Skeletal muscle cell (primary cell): ENCODE results near the gene NLN.
A peak's percentile ranks its signal among the peaks of the same experiment; 100 is the strongest.
"Not testable (repeated sequence)": the region's sequence is repeated elsewhere in the genome, so short reads cannot be mapped to it uniquely, and the experiment has no call there.

Source experiments
- DNase-seq: peaks from one replicate; pipeline ENCODE4 v3.0.0-alpha.2; 2010; ENCODE audit warnings: low read depth
- H3K4me3 ChIP-seq: 2 replicates; pipeline ENCODE4 v1.5.1; 2011; ENCODE audit warnings: low read depth, mild to moderate bottlenecking, control low read depth, low read length, moderate library complexity

NLN gene

GRCh38 chr5:65728218-65728617 is 6.2 kb downstream of the NLN start:
- no peak for DNase-seq
- no peak overlapping the region for H3K4me3 ChIP-seq

GRCh38 chr5:65730910-65731309 is 8.9 kb downstream of the NLN start:
- no peak overlapping the region for H3K4me3 ChIP-seq
- no peak for DNase-seq

GRCh38 chr5:65732046-65732445 is 10.0 kb downstream of the NLN start:
- DNase-seq, H3K4me3 ChIP-seq: not testable (repeated sequence)

GRCh38 chr5:65734196-65734775 is 12.3 kb downstream of the NLN start:
- H3K4me3 ChIP-seq, DNase-seq: not testable (repeated sequence)

- no peak for DNase-seq
- H3K4me3 ChIP-seq: no peak overlapping the region
These were observed 12.9 kb downstream of the NLN start for GRCh38 chr5:65734921-65735320.

- DNase-seq: no peak
- H3K4me3 ChIP-seq: no peak overlapping the region
These were observed 14.0 kb downstream of the NLN start for GRCh38 chr5:65736011-65736410.

- no peak overlapping the region for H3K4me3 ChIP-seq
- DNase-seq: no peak
These were observed 15.8 kb downstream of the NLN start for GRCh38 chr5:65737842-65738241.

- H3K4me3 ChIP-seq: no peak overlapping the region
- DNase-seq: no peak
These were observed 16.3 kb downstream of the NLN start for GRCh38 chr5:65738305-65738704.

GRCh38 chr5:65739162-65739561 is 17.2 kb downstream of the NLN start:
- DNase-seq: no peak
- H3K4me3 ChIP-seq: no peak overlapping the region

- H3K4me3 ChIP-seq: no peak overlapping the region
- DNase-seq: peak; percentile 52
These were observed 20.7 kb downstream of the NLN start for GRCh38 chr5:65742565-65743231.

GRCh38 chr5:65749221-65749844 is 27.3 kb downstream of the NLN start:
- no peak for DNase-seq
- H3K4me3 ChIP-seq: no peak overlapping the region

- DNase-seq: no peak
- no peak overlapping the region for H3K4me3 ChIP-seq
These were observed 28.0 kb downstream of the NLN start for GRCh38 chr5:65749956-65750355.

- DNase-seq: no peak
- no peak overlapping the region for H3K4me3 ChIP-seq
These were observed 28.9 kb downstream of the NLN start for GRCh38 chr5:65750938-65751337.

- DNase-seq: no peak
- no peak overlapping the region for H3K4me3 ChIP-seq
These were observed 31.2 kb downstream of the NLN start for GRCh38 chr5:65753189-65753588.

- no peak for DNase-seq
- H3K4me3 ChIP-seq: no peak overlapping the region
These were observed 36.6 kb downstream of the NLN start for GRCh38 chr5:65758546-65759144.

GRCh38 chr5:65760504-65761275 is 38.7 kb downstream of the NLN start:
- DNase-seq: no peak

GRCh38 chr5:65762234-65762633 is 40.2 kb downstream of the NLN start:
- no peak for DNase-seq
- no peak overlapping the region for H3K4me3 ChIP-seq

More at GRCh38 chr5:65760504-65761275, 38.7 kb downstream of the NLN start:
- H3K4me3 ChIP-seq: no peak overlapping the region

- DNase-seq: no peak
- no peak overlapping the region for H3K4me3 ChIP-seq
These were observed 43.6 kb downstream of the NLN start for GRCh38 chr5:65765582-65765981.

- DNase-seq: no peak
- H3K4me3 ChIP-seq: no peak overlapping the region
These were observed 44.2 kb downstream of the NLN start for GRCh38 chr5:65766175-65766574.

- H3K4me3 ChIP-seq: no peak overlapping the region
- no peak for DNase-seq
These were observed 44.8 kb downstream of the NLN start for GRCh38 chr5:65766781-65767180.
